ENCODE data around the gene SLC39A12. TPM values are rescaled to one million over a fixed set of nuclear protein-coding genes. Genes with fewer than 3 reads are reported as not detected.
A peak's percentile ranks its signal among the peaks of the same experiment; 100 is the strongest.

SLC39A12 gene
- polyA plus RNA-seq, 1 experiment, result not detected

DNA sequence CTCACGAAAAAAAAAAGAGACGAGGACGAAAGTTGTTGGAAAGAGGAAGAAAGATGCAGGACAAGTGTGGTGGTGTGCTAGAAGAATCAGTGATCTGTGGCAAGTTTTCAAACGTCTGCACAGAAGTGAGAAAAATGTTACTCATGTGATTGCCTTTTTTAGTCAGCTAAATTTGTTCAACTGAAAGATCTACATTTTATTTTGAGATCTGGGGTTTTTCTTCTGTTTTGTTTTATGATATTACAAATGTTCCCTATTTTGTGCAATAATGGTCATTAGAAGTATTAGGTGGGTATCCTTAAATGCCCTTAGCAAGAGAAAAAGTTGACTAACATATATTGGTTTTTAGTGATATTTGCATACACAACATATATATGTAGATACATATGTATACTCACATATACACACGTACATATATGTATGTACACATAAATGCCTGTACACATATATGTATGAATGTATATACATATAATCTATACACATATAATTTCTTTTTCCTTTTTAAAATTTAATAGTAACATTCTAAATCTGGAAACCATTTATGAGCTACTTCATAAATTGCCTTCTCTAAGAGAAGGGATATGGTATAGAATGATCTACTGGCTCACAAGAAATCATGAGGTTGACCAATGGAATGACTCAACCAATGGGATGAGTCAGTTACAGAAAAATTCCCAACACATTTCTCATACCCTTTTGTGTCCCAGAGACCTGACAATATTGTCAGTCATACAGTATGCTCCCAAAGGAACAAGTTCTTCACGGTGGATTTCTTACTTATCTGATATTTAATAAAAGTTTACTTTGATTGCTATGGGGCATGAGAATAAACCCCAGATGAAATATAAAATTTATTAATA is 38.4 kb downstream of the SLC39A12 start:
- CTCF ChIA-PET, result interaction anchor here (0.6 to 1.6 kb wide), 2 partner anchors 9 to 499 kb away, joined by 4 to 7 read pairs; no protein-coding TSS in a partner anchor
- Histone ChIP-seq H3K27ac (ENCODE audit: low read depth, low read length) (no peak overlapping the region), H3K27me3 (ENCODE audit: control insufficient read depth, insufficient read depth, low read length) (no peaks in the 10 kb centered on the region), H3K4me3 (ENCODE audit: low read depth, low read length) (no peak overlapping the region), H3K9me3 (ENCODE audit: control insufficient read depth, insufficient read depth, low read length) (peaks cover 8% of the 10 kb centered on the region)
- no peak for DNase-seq (ENCODE audit: low read depth, low spot score)
- POLR2A ChIA-PET, result interaction anchor here (0.6 kb wide), 1 partner anchor 381 kb away, joined by 7 read pairs; no protein-coding TSS in a partner anchor
- TF ChIP-seq, protein P1, sequence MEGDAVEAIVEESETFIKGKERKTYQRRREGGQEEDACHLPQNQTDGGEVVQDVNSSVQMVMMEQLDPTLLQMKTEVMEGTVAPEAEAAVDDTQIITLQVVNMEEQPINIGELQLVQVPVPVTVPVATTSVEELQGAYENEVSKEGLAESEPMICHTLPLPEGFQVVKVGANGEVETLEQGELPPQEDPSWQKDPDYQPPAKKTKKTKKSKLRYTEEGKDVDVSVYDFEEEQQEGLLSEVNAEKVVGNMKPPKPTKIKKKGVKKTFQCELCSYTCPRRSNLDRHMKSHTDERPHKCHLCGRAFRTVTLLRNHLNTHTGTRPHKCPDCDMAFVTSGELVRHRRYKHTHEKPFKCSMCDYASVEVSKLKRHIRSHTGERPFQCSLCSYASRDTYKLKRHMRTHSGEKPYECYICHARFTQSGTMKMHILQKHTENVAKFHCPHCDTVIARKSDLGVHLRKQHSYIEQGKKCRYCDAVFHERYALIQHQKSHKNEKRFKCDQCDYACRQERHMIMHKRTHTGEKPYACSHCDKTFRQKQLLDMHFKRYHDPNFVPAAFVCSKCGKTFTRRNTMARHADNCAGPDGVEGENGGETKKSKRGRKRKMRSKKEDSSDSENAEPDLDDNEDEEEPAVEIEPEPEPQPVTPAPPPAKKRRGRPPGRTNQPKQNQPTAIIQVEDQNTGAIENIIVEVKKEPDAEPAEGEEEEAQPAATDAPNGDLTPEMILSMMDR (IDR thresholded peaks at IDR 0.05; ENCODE audit: low read depth, low read length), result no peak

DNA sequence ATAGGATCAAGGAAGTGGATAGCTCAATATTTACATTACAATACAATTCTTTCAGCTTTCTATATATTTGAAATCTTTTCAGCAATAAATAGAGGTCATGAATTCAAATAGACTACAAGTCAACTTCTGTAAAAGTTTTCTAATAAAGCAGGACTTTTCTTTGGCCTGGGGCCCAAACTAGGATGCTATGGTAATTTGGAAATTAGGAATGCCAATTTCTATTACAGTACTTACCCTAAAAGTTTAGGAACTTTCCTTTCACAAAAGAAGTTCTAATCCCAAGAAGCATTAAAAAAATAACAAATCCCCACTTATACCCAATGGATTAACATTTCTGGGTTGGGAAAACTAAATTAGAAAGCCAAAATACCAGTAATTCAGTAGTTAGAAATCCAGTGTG is 40.5 kb downstream of the SLC39A12 start:
- CTCF ChIA-PET, result interaction anchor here (1.0 kb wide), 1 partner anchor 150 kb away, joined by 3 read pairs; no protein-coding TSS in a partner anchor
- DNase-seq (ENCODE audit: low read depth, low spot score), result no peak
- POLR2A ChIA-PET, result interaction anchor here (0.7 kb wide), 1 partner anchor 88 kb away, joined by 3 read pairs; no protein-coding TSS in a partner anchor
- Histone ChIP-seq H3K4me3 (ENCODE audit: low read depth, low read length) (no peak overlapping the region), H3K27me3 (ENCODE audit: control insufficient read depth, insufficient read depth, low read length) (no peaks in the 10 kb centered on the region), H3K9me3 (ENCODE audit: control insufficient read depth, insufficient read depth, low read length) (no peaks in the 10 kb centered on the region; the same call in 1 of the 2 replicates), H3K27ac (ENCODE audit: low read depth, low read length) (no peak overlapping the region)
- TF ChIP-seq, protein P1 (IDR thresholded peaks at IDR 0.05; ENCODE audit: low read depth, low read length), result no peak

DNA sequence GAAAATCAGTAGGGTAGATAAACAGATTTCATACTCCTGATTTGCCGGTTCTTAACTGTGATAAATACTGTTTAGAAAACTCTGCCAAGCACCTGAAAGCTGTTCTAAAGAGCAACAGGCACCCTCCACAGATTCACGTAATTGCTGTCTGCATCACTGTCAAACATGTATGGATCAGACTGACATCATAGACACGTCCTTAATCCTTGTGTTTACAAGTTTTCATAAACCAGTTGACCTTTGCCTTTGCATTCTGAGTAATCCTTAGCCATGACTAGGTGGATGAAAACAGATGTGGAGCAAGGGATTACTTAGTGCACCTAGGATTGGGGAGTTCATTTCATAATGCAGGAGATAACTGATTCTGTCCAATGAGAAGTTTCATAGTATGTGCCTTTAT is 41.6 kb downstream of the SLC39A12 start:
- no peak overlapping the region for H3K27ac ChIP-seq (ENCODE audit: low read depth, low read length)
- DNase-seq (ENCODE audit: low read depth, low spot score), result peak; percentile 77

DNA sequence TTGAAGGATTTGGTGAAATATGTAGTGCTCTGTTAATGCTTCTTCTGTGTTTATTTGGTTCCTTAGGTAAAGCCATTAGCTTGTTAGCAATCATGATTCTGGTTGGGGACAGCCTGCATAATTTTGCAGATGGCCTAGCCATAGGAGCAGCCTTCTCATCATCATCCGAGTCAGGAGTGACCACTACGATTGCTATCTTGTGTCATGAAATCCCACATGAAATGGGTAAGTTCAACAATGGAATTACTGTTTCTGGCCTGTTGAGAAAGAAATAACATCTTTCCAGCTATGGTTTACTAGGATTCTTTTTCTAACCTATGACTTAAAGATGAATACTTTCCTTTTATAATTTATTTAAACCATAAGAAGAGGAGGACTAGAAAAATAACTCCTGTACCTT is 48.9 kb downstream of the SLC39A12 start:
- ChIA-PET CTCF (no interaction called here), POLR2A (no interaction called here)
- DNase-seq (ENCODE audit: low read depth, low spot score), result no peak
- H3K27ac ChIP-seq (ENCODE audit: low read depth, low read length), result no peak overlapping the region
- TF ChIP-seq, protein P1 (IDR thresholded peaks at IDR 0.05; ENCODE audit: low read depth, low read length), result no peak
- no peak overlapping the region for H3K4me3 ChIP-seq (ENCODE audit: low read depth, low read length)
- no peaks in the 10 kb centered on the region for H3K9me3 ChIP-seq (ENCODE audit: control insufficient read depth, insufficient read depth, low read length)
- H3K27me3 ChIP-seq (ENCODE audit: control insufficient read depth, insufficient read depth, low read length), result no peaks in the 10 kb centered on the region

More for the DNA sequence above, 41.6 kb downstream of the SLC39A12 start:
- TF ChIP-seq, protein P1 (IDR thresholded peaks at IDR 0.05; ENCODE audit: low read depth, low read length), result no peak
- Histone ChIP-seq H3K4me3 (ENCODE audit: low read depth, low read length) (no peak overlapping the region), H3K9me3 (ENCODE audit: control insufficient read depth, insufficient read depth, low read length) (no peaks in the 10 kb centered on the region; the same call in 1 of the 2 replicates), H3K27me3 (ENCODE audit: control insufficient read depth, insufficient read depth, low read length) (no peaks in the 10 kb centered on the region)
- ChIA-PET POLR2A (no interaction called here), CTCF (no interaction called here)

DNA sequence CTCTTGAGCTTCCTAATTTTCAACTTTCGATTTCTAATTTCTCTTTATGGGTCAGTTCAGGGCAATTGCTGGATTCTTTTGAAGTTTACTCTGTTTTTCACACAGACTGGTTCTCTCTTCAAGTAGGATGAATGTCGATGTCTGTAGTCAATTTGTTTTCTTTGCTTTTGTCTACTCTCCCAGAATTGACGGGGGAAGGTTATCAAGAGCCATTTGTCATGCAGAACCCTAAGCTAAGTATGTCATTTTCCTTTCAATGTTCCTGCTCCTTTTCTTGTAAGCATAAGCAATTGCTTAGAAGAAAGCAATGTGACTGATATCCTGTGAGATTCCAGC is 53.7 kb downstream of the SLC39A12 start:
- H3K4me3 ChIP-seq (ENCODE audit: low read depth, low read length), result peak overlapping the region; percentile 8; the same call in 1 of the 2 replicates
- H3K9me3 ChIP-seq (ENCODE audit: control insufficient read depth, insufficient read depth, low read length), result no peaks in the 10 kb centered on the region
- DNase-seq (ENCODE audit: low read depth, low spot score), result no peak
- TF ChIP-seq, protein P1 (IDR thresholded peaks at IDR 0.05; ENCODE audit: low read depth, low read length), result no peak
- no peaks in the 10 kb centered on the region for H3K27me3 ChIP-seq (ENCODE audit: control insufficient read depth, insufficient read depth, low read length)
- CTCF ChIA-PET, result interaction anchor here (0.8 to 1.4 kb wide), 2 partner anchors 10 to 158 kb away, joined by 3 to 4 read pairs; no protein-coding TSS in a partner anchor
- POLR2A ChIA-PET, result interaction anchor here (0.9 kb wide), 1 partner anchor 75 kb away, joined by 3 read pairs; no protein-coding TSS in a partner anchor
- H3K27ac ChIP-seq (ENCODE audit: low read depth, low read length), result no peak overlapping the region

All from AG04450 (cell line).